ENCODE measurements around the gene CIRBP. TPM values are rescaled to one million over a fixed set of nuclear protein-coding genes. Genes with fewer than 3 reads are reported as not detected.

Gene CIRBP
- total and polyA plus RNA-seq, 4 donors = 41.1 to 135 (median 96.9) TPM

DNA sequence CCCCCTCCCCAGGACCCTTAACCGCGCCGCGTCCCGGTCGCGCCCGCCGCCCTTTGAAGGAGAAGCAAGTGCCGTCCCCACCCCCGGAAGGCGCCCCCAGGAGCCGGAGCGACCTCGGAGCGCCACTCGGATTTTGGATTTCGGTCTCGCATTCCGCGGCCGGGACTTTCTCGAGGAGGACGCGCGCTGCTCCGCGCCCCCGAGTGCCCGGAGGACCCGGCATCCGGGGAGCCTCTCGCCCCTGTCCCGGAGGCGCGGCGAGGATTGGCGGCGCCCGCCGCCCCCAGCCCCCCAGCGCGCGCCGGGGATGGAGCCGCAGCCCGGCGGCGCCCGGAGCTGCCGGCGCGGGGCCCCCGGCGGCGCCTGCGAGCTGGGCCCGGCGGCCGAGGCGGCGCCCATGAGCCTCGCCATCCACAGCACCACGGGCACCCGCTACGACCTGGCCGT is 19.1 kb upstream of the CIRBP start:
- H3K4me1 ChIP-seq (ENCODE audit: control insufficient read depth in 4 of 4, insufficient read depth in 4 of 4, low read length in 3 of 4) = peaks cover 25 to 66% (median 45%) of the 10 kb centered on the region in 4 donors
- peak overlapping the region; percentile 46 to 58 for H3K27ac ChIP-seq (ENCODE audit: low read depth in 1 of 2, low read length in 2 of 2)
- peak overlapping the region; percentile 55 to 75 (median 75) for H3K4me3 ChIP-seq (ENCODE audit: low read depth in 1 of 3, low read length in 3 of 3)
- no peaks in the 10 kb centered on the region for H3K27me3 ChIP-seq (ENCODE audit: control insufficient read depth in 4 of 4, insufficient read depth in 4 of 4, low read length in 3 of 4)
- H3K9me3 ChIP-seq (ENCODE audit: control insufficient read depth in 4 of 4, low read length in 3 of 4) = no peaks in the 10 kb centered on the region
- H3K36me3 ChIP-seq (ENCODE audit: control insufficient read depth in 4 of 4, insufficient read depth in 3 of 4, low read depth in 1 of 4, low read length in 3 of 4) = peaks cover 4 to 15% (median 6%) of the 10 kb centered on the region in 4 donors
- TF ChIP-seq SP1 (IDR thresholded peaks at IDR 0.05) (no peak), EGR1 (IDR thresholded peaks at IDR 0.05; ENCODE audit: low read depth in 2 of 2) (no peak), JUND (IDR thresholded peaks at IDR 0.05) (no peak), TAF1 (conservative IDR thresholded peaks at IDR 0.05) (no peak), HNF4G (IDR thresholded peaks at IDR 0.05) (no peak), RXRA (IDR thresholded peaks at IDR 0.05) (no peak), FOXA1 (IDR thresholded peaks at IDR 0.05) (no peak), FOXA2 (IDR thresholded peaks at IDR 0.05) (no peak)
- TF ChIP-seq, protein P1, sequence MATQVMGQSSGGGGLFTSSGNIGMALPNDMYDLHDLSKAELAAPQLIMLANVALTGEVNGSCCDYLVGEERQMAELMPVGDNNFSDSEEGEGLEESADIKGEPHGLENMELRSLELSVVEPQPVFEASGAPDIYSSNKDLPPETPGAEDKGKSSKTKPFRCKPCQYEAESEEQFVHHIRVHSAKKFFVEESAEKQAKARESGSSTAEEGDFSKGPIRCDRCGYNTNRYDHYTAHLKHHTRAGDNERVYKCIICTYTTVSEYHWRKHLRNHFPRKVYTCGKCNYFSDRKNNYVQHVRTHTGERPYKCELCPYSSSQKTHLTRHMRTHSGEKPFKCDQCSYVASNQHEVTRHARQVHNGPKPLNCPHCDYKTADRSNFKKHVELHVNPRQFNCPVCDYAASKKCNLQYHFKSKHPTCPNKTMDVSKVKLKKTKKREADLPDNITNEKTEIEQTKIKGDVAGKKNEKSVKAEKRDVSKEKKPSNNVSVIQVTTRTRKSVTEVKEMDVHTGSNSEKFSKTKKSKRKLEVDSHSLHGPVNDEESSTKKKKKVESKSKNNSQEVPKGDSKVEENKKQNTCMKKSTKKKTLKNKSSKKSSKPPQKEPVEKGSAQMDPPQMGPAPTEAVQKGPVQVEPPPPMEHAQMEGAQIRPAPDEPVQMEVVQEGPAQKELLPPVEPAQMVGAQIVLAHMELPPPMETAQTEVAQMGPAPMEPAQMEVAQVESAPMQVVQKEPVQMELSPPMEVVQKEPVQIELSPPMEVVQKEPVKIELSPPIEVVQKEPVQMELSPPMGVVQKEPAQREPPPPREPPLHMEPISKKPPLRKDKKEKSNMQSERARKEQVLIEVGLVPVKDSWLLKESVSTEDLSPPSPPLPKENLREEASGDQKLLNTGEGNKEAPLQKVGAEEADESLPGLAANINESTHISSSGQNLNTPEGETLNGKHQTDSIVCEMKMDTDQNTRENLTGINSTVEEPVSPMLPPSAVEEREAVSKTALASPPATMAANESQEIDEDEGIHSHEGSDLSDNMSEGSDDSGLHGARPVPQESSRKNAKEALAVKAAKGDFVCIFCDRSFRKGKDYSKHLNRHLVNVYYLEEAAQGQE (IDR thresholded peaks at IDR 0.05) = no peak
- TF ChIP-seq, protein P2, sequence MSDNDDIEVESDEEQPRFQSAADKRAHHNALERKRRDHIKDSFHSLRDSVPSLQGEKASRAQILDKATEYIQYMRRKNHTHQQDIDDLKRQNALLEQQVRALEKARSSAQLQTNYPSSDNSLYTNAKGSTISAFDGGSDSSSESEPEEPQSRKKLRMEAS (IDR thresholded peaks at IDR 0.05) = no peak
- TF ChIP-seq, protein P3, sequence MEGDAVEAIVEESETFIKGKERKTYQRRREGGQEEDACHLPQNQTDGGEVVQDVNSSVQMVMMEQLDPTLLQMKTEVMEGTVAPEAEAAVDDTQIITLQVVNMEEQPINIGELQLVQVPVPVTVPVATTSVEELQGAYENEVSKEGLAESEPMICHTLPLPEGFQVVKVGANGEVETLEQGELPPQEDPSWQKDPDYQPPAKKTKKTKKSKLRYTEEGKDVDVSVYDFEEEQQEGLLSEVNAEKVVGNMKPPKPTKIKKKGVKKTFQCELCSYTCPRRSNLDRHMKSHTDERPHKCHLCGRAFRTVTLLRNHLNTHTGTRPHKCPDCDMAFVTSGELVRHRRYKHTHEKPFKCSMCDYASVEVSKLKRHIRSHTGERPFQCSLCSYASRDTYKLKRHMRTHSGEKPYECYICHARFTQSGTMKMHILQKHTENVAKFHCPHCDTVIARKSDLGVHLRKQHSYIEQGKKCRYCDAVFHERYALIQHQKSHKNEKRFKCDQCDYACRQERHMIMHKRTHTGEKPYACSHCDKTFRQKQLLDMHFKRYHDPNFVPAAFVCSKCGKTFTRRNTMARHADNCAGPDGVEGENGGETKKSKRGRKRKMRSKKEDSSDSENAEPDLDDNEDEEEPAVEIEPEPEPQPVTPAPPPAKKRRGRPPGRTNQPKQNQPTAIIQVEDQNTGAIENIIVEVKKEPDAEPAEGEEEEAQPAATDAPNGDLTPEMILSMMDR (IDR thresholded peaks at IDR 0.05; ENCODE audit: low read depth, low read length, missing input control) = no peak
- DNase-seq (ENCODE audit: low spot score) = no peak
- under 1% methylated on average over 67 of the region's 67 CpGs for WGBS
- H3K9ac ChIP-seq (ENCODE audit: low read depth in 1 of 2, low read length in 2 of 2) = no peak overlapping the region

DNA sequence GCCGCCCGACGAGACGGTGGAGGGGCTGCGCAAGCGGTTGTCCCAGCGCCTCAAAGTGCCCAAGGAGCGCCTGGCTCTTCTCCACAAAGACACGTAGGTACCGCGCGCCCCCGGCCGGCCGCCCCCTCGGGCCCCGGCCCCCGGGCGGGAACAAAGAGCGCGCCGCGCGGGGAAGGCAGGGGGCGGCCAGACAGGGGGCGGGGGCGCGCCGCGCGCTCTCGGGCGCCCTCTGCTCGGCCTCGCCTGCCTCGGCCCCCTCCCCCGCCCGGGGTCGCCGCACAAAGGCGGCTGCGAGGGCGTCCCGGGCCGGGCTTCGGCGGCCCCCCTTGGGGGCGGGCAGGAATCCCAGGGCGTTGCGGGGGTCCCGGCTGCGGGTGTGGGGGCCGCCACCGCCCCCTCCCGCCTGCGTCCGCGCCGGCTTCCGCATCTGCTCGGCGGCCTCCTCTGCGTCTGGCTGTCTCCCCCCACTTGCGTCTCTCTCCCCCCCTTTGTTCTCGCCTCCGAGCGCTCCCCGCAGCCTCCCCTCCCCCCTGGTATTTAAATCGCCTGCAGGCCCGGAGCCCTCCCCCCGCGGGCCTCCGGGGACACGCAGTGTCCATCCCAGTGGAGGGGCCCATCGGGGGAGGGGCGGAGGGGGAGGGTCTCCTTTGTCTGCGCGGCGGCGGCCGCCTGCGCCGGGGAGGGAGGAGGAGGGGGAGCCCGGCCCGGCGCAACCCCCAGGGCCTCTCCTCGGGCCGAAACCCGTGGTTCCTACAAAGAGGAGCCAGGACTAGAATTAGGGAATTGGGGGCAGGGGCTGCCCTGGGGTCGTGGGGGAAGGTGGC is 18.5 kb upstream of the CIRBP start:
- no peaks in the 10 kb centered on the region for H3K27me3 ChIP-seq (ENCODE audit: control insufficient read depth in 4 of 4, insufficient read depth in 4 of 4, low read length in 3 of 4)
- peak overlapping the region; percentile 22 to 54 for H3K9ac ChIP-seq (ENCODE audit: low read depth in 1 of 2, low read length in 2 of 2)
- no peak for TF ChIP-seq RXRA (IDR thresholded peaks at IDR 0.05)
- no peak for TF ChIP-seq RAD21 (IDR thresholded peaks at IDR 0.05)
- TF ChIP-seq FOXA2 (IDR thresholded peaks at IDR 0.05) = no peak
- TF ChIP-seq, protein P1 (IDR thresholded peaks at IDR 0.05) = no peak
- TF ChIP-seq NR2F2 (IDR thresholded peaks at IDR 0.05) = no peak
- TF ChIP-seq YY1 (IDR thresholded peaks at IDR 0.05) = no peak
- TF ChIP-seq TAF1 (conservative IDR thresholded peaks at IDR 0.05) = no peak
- no peak for TF ChIP-seq HNF4A (conservative IDR thresholded peaks at IDR 0.05)
- TF ChIP-seq HNF4G (IDR thresholded peaks at IDR 0.05) = no peak
- TF ChIP-seq, protein P4, sequence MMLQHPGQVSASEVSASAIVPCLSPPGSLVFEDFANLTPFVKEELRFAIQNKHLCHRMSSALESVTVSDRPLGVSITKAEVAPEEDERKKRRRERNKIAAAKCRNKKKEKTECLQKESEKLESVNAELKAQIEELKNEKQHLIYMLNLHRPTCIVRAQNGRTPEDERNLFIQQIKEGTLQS (IDR thresholded peaks at IDR 0.05) = no peak
- TF ChIP-seq GABPA (IDR thresholded peaks at IDR 0.05 in 1 of 2, conservative IDR thresholded peaks at IDR 0.05 in 1 of 2) = no peak
- TF ChIP-seq EGR1 (IDR thresholded peaks at IDR 0.05; ENCODE audit: low read depth in 2 of 2) = no peak
- no peak for DNase-seq (ENCODE audit: low spot score)
- peak overlapping the region; percentile 90 to 97 for H3K27ac ChIP-seq (ENCODE audit: low read depth in 1 of 2, low read length in 2 of 2)
- H3K36me3 ChIP-seq (ENCODE audit: control insufficient read depth in 4 of 4, insufficient read depth in 3 of 4, low read depth in 1 of 4, low read length in 3 of 4) = peaks cover 10 to 17% (median 12%) of the 10 kb centered on the region in 4 donors
- H3K4me1 ChIP-seq (ENCODE audit: control insufficient read depth in 4 of 4, insufficient read depth in 4 of 4, low read length in 3 of 4) = peaks cover 25 to 66% (median 45%) of the 10 kb centered on the region in 4 donors
- no peaks in the 10 kb centered on the region for H3K9me3 ChIP-seq (ENCODE audit: control insufficient read depth in 4 of 4, low read length in 3 of 4)
- peak overlapping the region; percentile 55 to 75 (median 75) for H3K4me3 ChIP-seq (ENCODE audit: low read depth in 1 of 3, low read length in 3 of 3)
- WGBS = 2% methylated on average over 88 of the region's 90 CpGs

Data from liver (tissue), 9 donors.